Stomach (tissue), 9 donors: Measurements from ENCODE around the gene NAV2. TPM values are rescaled to one million over a fixed set of nuclear protein-coding genes. Genes with fewer than 3 reads are reported as not detected.

ENCODE experiments used
- DNase-seq, 2 donors: peaks; one replicate each; pipeline versions ENCODE4 v3.0.0 to v3.0.0-alpha.2; 2013 to 2019
- H3K27ac ChIP-seq, 5 donors: fragments of 200-600 bp in 4 of 5; sonication (generic) in 4 of 5; one replicate each; pipeline ENCODE4 v1.5.1; 2013 to 2019; ENCODE audit warnings: mild to moderate bottlenecking in 1 of 5, moderate library complexity in 1 of 5
- H3K27me3 ChIP-seq, 3 donors: fragments of 200-600 bp; sonication (generic); one replicate each; pipeline ENCODE4 v1.5.1; 2017 to 2019; ENCODE audit warnings: mixed run types in 1 of 3
- H3K36me3 ChIP-seq, 4 donors: fragments of 200-600 bp; sonication (generic); 1 replicate in 3 of 4; 2 replicates in 1 of 4; pipeline ENCODE4 v1.5.1; 2016 to 2019
- H3K4me1 ChIP-seq, 4 donors: fragments of 200-600 bp; sonication (generic); one replicate each; pipeline ENCODE4 v1.5.1; 2016 to 2019
- H3K4me3 ChIP-seq, 4 donors: fragments of 200-600 bp; sonication (generic) in 3 of 4; one replicate each; pipeline ENCODE4 v1.5.1; 2016 to 2019; ENCODE audit warnings: mild to moderate bottlenecking in 1 of 4
- H3K9me3 ChIP-seq, 4 donors: fragments of 200-600 bp; sonication (generic); one replicate each; pipeline ENCODE4 v1.5.1; 2016 to 2019
- EP300 ChIP-seq: sonication (generic); formaldehyde crosslinking; IDR thresholded peaks from one replicate; pipeline ENCODE4 v1.6.1; 2017; ENCODE audit warnings: antibody characterized with exemption
- POLR2A ChIP-seq, 4 donors: fragments of 450-650 bp; IDR thresholded peaks; one replicate each; pipeline ENCODE4 v1.6.1; 2016; ENCODE audit warnings: antibody characterized with exemption in 4 of 4, control low read depth in 2 of 4, mild to moderate bottlenecking in 1 of 4, moderate library complexity in 1 of 4
- POLR2AphosphoS5 ChIP-seq, 3 donors: sonication (generic); formaldehyde crosslinking; IDR thresholded peaks; one replicate each; pipeline ENCODE4 v1.6.1; 2016; ENCODE audit warnings: antibody characterized with exemption in 3 of 3
- WGBS, 5 donors: extraction: QIAGEN DNeasy Blood & Tissue Kit in 3 of 5; methylation state at CpG; one replicate each; pipeline versions ENCODE4 v1.1.5 to v1.1.7; 2013 to 2018; 5-methylcytosine and 5-hydroxymethylcytosine counted together
- intact Hi-C: fragments of 100-400 bp; cut with DNase I; formaldehyde crosslinking; loops from one replicate; pipeline ENCODE4 v1.15.1; 2023; ENCODE audit warnings: low total_unique reads
- polyA plus RNA-seq, 3 donors: library from polyadenylated mRNA; stranded (reverse); fragments of 200-250 nt; gene quantifications; one replicate each; pipeline ENCODE4 v1.2.3, GENCODE V29; 2013
- total RNA-seq, 5 donors: library from RNA; depleted of rRNA; stranded (reverse); fragments of >200 nt; gene quantifications; one replicate each; pipeline versions ENCODE4 v1.1.0 to v1.2.3, GENCODE V29; 2014 to 2016
- TF ChIP-seq, protein P1 (sequence below), 7 experiments: fragments of 450-650 bp in 4 of 7; fragments of 200-600 bp in 3 of 7; sonication (generic) in 3 of 7; IDR thresholded peaks; one replicate each; pipeline ENCODE4 v1.5.1; 2016 to 2019; ENCODE audit warnings: antibody characterized with exemption in 7 of 7, control low read depth in 2 of 7, mild to moderate bottlenecking in 1 of 7
- donor health status: healthy with polysubstance abuse.
- donor health status: Bipolar disorder and iron deficiency.
- donor health status: healthy.

NAV2 gene
- total and polyA plus RNA-seq, 8 donors = 1.8 to 92.4 (median 7.9) TPM

GRCh38 chr11:20033806-20034205 lies 321.2 kb downstream of the NAV2 start:
- WGBS, 5 donors = 82 to 93% (median 89%) methylated on average over 5 of the region's 5 CpGs
- Histone ChIP-seq H3K9me3 (no peaks in the 10 kb centered on the region), H3K27ac (no peak overlapping the region), H3K27me3 (no peaks in the 10 kb centered on the region), H3K4me1 (peaks cover 0 to 19% (median 8%) of the 10 kb centered on the region in 4 donors), H3K36me3 (peaks cover 3 to 19% (median 12%) of the 10 kb centered on the region in 4 donors), H3K4me3 (no peak overlapping the region)
- TF ChIP-seq, protein P1, sequence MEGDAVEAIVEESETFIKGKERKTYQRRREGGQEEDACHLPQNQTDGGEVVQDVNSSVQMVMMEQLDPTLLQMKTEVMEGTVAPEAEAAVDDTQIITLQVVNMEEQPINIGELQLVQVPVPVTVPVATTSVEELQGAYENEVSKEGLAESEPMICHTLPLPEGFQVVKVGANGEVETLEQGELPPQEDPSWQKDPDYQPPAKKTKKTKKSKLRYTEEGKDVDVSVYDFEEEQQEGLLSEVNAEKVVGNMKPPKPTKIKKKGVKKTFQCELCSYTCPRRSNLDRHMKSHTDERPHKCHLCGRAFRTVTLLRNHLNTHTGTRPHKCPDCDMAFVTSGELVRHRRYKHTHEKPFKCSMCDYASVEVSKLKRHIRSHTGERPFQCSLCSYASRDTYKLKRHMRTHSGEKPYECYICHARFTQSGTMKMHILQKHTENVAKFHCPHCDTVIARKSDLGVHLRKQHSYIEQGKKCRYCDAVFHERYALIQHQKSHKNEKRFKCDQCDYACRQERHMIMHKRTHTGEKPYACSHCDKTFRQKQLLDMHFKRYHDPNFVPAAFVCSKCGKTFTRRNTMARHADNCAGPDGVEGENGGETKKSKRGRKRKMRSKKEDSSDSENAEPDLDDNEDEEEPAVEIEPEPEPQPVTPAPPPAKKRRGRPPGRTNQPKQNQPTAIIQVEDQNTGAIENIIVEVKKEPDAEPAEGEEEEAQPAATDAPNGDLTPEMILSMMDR (IDR thresholded peaks at IDR 0.05) = no peak
- TF ChIP-seq POLR2A (IDR thresholded peaks at IDR 0.05) (no peak), EP300 (no peak), POLR2AphosphoS5 (IDR thresholded peaks at IDR 0.05) (no peak)
- no peak for DNase-seq
- intact Hi-C loops = no loop called here

DNA sequence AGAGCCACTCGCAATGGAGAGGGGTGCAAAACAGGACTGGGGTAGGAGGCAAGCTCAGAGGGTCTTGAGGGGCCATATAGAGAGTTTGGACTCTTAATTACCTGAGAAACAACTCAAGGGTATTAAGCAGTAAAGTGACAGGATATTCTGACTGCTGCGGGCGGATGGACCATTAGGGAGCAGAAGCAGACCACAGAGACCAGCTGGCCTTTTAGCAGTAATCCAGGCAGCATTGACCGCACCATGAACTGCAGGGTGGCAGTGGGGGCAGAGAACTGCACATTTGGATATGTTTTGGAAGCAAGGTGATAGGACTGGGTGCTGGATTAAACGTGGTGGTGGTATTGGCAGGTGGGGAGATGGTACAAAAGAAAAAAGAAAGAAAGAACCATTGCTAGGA lies 322.3 kb downstream of the NAV2 start:
- no peak for TF ChIP-seq POLR2A (IDR thresholded peaks at IDR 0.05)
- TF ChIP-seq EP300 = no peak
- no peak for TF ChIP-seq POLR2AphosphoS5 (IDR thresholded peaks at IDR 0.05)
- TF ChIP-seq, protein P1 (IDR thresholded peaks at IDR 0.05) = no peak
- intact Hi-C loops = no loop called here
- H3K9me3 ChIP-seq = no peaks in the 10 kb centered on the region
- H3K27ac ChIP-seq = no peak overlapping the region
- no peak for DNase-seq
- 82 to 89% (median 86%) methylated on average over 5 of the region's 5 CpGs for WGBS, 5 donors
- H3K4me3 ChIP-seq = no peak overlapping the region
- no peaks in the 10 kb centered on the region for H3K27me3 ChIP-seq
- H3K36me3 ChIP-seq = peaks cover 5 to 29% (median 18%) of the 10 kb centered on the region in 4 donors
- H3K4me1 ChIP-seq = peaks cover 0 to 19% (median 8%) of the 10 kb centered on the region in 4 donors

GRCh38 chr11:20035375-20035700 lies 322.7 kb downstream of the NAV2 start:
- Histone ChIP-seq H3K4me3 (no peak overlapping the region), H3K9me3 (no peaks in the 10 kb centered on the region), H3K36me3 (peaks cover 5 to 32% (median 18%) of the 10 kb centered on the region in 4 donors), H3K27ac (no peak overlapping the region), H3K4me1 (peaks cover 0 to 19% (median 8%) of the 10 kb centered on the region in 4 donors), H3K27me3 (no peaks in the 10 kb centered on the region)
- TF ChIP-seq POLR2A (IDR thresholded peaks at IDR 0.05) (no peak), EP300 (no peak), POLR2AphosphoS5 (IDR thresholded peaks at IDR 0.05) (no peak)
- TF ChIP-seq, protein P1 (IDR thresholded peaks at IDR 0.05) = no peak
- intact Hi-C loops = no loop called here
- no peak for DNase-seq
- 89 to 95% (median 93%) methylated on average over 7 of the region's 7 CpGs for WGBS, 5 donors

GRCh38 chr11:20035701-20036601 lies 323.3 kb downstream of the NAV2 start:
- intact Hi-C loops = no loop called here
- H3K36me3 ChIP-seq = peaks cover 5 to 32% (median 18%) of the 10 kb centered on the region in 4 donors
- no peak overlapping the region for H3K4me3 ChIP-seq
- 63 to 83% (median 75%) methylated on average over 15 of the region's 15 CpGs for WGBS, 5 donors
- no peaks in the 10 kb centered on the region for H3K9me3 ChIP-seq
- H3K27ac ChIP-seq = peak overlapping the region in 2 of 5 donors; percentile 13 to 16
- TF ChIP-seq POLR2AphosphoS5 (IDR thresholded peaks at IDR 0.05) = peak in 1 of 3 donors; percentile 44
- TF ChIP-seq POLR2A (IDR thresholded peaks at IDR 0.05) = no peak
- DNase-seq = no peak
- peaks cover 0 to 18% (median 8%) of the 10 kb centered on the region in 4 donors for H3K4me1 ChIP-seq
- no peaks in the 10 kb centered on the region for H3K27me3 ChIP-seq
